ENCODE measurements around the gene HSPBAP1.

- TF ChIP-seq GATA2 (IDR thresholded peaks at IDR 0.05; ENCODE audit: low read depth, low read length) (no peak), GATA3 (IDR thresholded peaks at IDR 0.05; ENCODE audit: low read depth, low read length) (no peak)
Measured at GRCh38 chr3:122777563-122777962, 16.1 kb downstream of the HSPBAP1 start.
